Adipose tissue (tissue), 3 donors: Measurements from ENCODE around the gene ATG9B. TPM values are rescaled to one million over a fixed set of nuclear protein-coding genes. Genes with fewer than 3 reads are reported as not detected.
"Not testable (repeated sequence)": the region's sequence is repeated elsewhere in the genome, so short reads cannot be mapped to it uniquely, and the experiment has no call there.

Experiments
- H3K27ac ChIP-seq: one replicate; pipeline ENCODE4 v1.5.1; 2013; ENCODE audit warnings: low read depth, low read length
- WGBS, 3 donors: extraction: QIAGEN DNeasy Blood & Tissue Kit; methylation state at CpG; one replicate each; pipeline ENCODE4 v1.1.7; 2013; 5-methylcytosine and 5-hydroxymethylcytosine counted together
- polyA plus RNA-seq, 3 donors: library from polyadenylated mRNA; stranded (reverse); fragments of 200-250 nt; gene quantifications; one replicate each; pipeline ENCODE4 v1.2.3, GENCODE V29; 2013
- donor health status: healthy with polysubstance abuse.
- donor health status: Bipolar disorder and iron deficiency.
- donor health status: healthy.

The ATG9B gene
- polyA plus RNA-seq, 3 donors, result 0.11 to 2.1 (median 0.37) TPM

- no peak overlapping the region for H3K27ac ChIP-seq
- WGBS, 3 donors, result 80 to 92% (median 81%) methylated on average over 6 to 11 of the region's 11 CpGs
Measured at GRCh38 chr7:151045262-151045661, 21.0 kb upstream of the ATG9B start.

DNA sequence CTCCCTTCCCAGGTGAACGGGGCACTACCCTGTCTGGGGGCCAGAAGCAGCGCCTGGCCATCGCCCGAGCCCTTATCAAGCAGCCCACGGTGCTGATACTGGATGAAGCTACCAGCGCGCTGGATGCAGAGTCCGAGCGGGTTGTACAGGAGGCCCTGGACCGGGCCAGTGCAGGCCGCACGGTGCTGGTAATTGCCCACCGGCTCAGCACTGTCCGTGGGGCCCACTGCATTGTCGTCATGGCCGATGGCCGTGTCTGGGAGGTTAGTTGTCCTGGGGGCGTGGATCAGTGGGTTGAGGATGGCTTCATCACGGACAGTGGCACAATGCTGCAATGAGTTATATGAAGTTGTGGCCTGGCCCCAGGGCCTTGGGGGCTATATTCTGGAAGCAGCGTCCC is 19.7 kb upstream of the ATG9B start:
- no peak overlapping the region for H3K27ac ChIP-seq
- WGBS, 3 donors, result 92 to 96% (median 94%) methylated on average over 20 of the region's 20 CpGs

- WGBS, 3 donors, result 88 to 92% (median 88%) methylated on average over 9 to 10 of the region's 10 CpGs
- not testable (repeated sequence) for H3K27ac ChIP-seq
Measured at GRCh38 chr7:151043449-151043848, 19.2 kb upstream of the ATG9B start.

DNA sequence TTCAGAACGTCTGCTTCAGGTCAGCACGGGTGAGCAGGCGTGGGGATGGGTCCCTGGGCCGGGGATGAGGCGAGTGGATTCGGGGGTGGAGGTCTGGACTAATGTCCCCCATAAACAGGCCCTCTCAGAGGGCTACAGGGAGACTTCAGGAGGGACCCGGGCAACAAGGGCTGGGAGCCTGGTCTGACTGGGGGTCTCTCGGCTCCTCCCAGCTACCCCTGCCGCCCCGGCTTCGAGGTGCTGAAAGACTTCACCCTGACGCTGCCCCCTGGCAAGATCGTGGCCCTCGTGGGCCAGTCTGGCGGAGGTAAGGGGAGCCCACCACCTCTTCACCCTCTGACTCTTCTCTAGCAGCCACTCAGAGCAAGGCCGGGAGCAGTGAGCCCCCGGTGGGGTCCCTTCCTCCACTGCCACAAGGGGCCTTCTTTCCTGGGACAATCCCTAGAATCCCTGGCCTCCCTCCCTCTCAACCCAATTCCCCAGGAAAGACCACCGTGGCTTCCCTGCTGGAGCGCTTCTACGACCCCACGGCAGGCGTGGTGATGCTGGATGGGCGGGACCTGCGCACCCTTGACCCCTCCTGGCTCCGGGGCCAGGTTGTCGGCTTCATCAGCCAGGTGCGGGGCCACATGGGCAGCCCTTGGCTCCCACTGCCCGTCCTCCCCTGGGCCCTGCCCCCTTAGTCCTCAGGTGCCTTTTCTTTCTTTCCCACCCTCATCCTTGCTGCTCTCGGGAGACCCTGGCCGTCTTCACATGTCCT is 16.5 kb upstream of the ATG9B start:
- H3K27ac ChIP-seq, result no peak overlapping the region
- WGBS, 3 donors, result 90 to 94% (median 91%) methylated on average over 30 of the region's 30 CpGs

- 58 to 74% (median 61%) methylated on average over 18 of the region's 18 CpGs for WGBS, 3 donors
- H3K27ac ChIP-seq, result no peak overlapping the region
Measured at GRCh38 chr7:151039850-151040548, 15.7 kb upstream of the ATG9B start.

DNA sequence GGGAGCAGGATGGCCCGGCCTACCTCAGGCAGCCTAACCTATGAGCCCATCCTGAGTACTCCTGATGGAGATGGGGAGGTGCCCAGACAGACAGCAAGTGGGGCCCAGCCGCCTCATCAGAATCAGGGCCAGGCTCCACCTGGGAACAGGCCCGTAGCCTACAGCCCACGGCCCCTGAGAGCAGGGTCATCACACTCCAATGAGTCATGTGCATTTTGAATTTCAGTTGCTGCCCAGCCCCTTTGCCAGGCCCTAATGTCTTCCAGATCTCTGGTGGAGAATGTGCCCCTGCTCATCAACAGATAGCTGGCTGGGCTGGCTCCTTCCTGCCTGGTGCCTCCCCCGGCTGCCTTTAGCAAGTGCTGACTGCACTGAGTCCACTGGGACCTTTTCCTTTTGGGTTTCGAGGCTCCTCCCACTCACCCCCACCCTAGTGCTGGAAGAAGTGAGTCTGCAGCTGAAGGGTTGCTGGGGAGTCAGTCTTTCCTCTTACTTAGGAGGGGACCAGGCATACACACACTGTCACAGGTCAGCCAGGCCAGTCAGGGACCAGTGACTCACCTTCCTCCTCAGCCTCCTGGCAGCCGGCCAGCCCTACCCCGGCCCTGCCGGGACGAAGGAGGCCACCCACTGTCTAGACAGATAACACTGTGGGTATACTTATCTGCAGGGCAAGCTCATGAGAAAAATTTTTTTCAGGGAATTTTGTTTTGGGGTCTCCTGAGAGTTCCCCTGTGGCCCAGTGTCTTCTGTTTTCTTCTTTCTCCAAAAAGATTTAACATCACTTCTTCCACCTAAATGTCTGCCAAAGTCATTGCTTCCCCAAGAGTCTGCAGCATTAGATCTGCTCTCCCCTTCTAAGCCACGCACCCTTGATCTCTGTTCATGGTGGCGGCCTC is 14.9 kb upstream of the ATG9B start:
- no peak overlapping the region for H3K27ac ChIP-seq
- 37 to 52% (median 38%) methylated on average over 12 of the region's 12 CpGs for WGBS, 3 donors

DNA sequence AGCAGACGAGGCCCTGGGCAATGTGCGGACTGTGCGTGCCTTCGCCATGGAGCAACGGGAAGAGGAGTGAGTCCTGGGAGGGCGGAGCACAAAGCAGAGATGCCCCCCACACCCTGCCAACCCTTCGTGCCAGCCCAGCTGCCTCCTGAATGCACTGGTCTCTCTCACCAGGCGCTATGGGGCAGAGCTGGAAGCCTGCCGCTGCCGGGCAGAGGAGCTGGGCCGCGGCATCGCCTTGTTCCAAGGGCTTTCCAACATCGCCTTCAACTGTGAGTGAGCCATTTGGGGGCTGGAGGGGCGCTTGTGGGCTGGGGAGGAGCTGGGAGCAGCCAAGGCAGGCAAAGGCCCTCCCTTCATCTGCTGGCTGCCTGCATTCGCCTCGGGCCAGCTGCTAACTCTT is 11.6 kb upstream of the ATG9B start:
- WGBS, 3 donors, result 93 to 96% (median 95%) methylated on average over 17 of the region's 17 CpGs
- H3K27ac ChIP-seq, result no peak overlapping the region

DNA sequence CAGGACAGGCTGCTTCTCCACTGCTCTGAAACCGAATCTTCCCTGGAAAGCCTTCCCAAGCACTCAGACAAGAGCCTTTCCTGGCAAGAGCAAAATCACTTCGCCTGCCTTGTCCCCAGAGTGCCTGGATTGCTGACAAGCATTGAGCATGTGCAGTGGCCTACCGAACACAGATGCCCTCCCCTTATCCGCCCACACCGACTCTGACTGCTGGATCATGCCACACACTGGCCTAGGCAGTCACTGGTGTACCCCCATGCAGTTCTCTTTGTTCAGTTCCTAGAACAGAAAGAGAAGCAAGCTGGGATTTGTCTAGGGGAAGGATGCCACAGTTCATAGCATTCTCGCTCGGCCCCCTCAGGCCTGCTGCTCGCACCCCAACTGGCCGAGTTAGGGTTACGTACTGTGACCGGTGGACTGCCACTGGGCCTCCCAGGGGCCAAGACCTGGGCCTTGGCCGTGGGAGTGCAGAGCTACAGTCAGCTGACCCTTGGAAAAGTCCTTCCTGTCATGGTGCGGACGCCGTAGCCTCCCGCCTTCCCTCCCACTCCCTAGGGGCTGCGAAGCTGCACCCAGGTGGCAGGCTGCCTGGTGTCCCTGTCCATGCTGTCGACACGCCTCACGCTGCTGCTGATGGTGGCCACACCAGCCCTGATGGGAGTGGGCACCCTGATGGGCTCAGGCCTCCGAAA is 10.9 kb upstream of the ATG9B start:
- WGBS, 3 donors, result 82 to 88% (median 85%) methylated on average over 21 of the region's 21 CpGs

DNA sequence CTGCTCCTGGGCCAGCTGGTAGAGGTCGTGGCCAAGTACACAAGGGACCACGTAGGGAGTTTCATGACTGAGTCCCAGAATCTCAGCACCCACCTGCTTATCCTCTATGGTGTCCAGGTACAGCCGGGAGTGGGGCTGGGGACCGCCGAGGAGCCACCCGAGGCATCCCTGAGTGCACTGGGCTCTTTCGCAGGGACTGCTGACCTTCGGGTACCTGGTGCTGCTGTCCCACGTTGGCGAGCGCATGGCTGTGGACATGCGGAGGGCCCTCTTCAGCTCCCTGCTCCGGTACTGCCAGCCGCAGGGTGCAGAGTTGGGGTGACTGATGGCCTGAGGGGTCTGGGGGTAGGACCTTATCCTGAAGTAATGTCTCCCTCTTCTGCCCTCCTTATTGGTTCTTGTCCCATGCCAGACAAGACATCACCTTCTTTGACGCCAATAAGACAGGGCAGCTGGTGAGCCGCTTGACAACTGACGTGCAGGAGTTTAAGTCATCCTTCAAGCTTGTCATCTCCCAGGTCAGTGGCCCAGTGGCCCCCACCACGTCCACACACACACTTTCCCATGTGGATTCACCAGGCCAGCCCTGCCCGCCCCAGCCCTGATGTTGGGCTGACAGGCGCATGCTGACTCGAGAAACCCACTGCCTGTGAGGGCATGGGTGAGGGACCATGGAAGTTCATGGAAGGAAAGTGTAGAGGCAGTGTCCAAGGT is 10.2 kb upstream of the ATG9B start:
- no peak overlapping the region for H3K27ac ChIP-seq
- WGBS, 3 donors, result 90 to 94% (median 93%) methylated on average over 21 of the region's 21 CpGs

More for the DNA sequence above, 10.9 kb upstream of the ATG9B start:
- H3K27ac ChIP-seq, result no peak overlapping the region

DNA sequence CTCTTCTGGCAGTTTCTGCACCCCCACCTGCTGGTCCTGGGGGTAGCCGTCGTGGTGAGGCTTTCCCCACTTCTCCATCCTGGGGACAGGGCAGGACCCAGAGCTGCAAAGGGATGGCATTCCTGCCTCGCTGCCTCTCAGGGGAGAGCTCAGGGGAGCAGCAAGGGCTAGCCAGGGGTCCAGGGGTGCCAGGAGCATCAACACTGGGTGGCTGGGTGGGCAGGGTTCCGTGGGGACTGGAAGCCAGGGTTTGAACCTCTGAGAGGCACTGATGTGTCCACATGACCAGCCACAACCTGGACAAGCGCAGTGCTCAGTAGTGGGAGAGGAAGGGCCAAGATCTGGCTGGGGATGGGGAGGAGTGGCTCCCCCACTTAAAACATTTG is 9.6 kb upstream of the ATG9B start:
- 82 to 94% (median 91%) methylated on average over 5 of the region's 5 CpGs for WGBS, 3 donors
- no peak overlapping the region for H3K27ac ChIP-seq

DNA sequence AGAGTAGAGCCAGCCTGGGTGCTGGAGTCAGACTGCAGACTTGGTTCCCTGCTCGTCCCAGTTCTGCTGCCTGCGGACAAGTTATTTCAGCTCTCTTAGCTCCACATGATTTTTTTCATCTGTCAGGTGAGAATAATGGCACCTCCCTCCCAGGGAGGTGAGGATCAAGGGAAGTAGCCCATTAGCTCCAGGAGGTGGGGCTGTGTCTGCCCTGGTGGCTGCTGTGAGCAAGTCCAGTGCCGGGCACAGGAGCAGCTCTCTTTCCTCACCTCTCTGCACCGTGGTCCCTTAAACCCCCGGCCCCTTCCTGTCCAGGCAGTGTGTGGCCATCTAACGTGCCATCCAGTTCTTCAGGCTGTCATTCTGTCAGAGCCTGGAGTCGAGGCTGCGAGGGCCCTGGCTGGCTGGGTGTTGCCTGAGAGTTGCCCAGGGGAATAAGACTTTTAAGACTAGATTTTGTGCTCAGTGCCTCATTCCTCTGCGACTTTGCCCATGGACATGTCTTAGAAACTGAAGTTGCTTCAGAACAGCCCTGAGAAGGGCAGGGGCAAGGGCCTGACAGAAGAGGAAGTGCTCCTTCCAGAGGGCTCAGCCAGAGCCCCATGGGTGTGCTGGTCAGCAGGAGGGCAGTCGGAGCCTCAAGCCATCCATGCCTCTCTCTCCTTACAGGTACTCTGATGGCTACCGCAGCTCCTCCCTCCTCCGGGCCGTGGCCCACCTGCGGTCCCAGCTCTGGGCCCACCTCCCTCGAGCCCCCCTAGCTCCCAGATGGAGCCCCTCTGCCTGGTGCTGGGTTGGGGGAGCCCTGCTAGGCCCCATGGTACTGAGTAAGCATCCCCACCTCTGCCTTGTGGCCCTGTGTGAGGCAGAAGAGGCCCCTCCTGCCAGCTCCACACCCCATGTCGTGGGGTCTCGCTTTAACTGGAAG is 8.9 kb upstream of the ATG9B start:
- WGBS, 3 donors, result 86 to 87% (median 87%) methylated on average over 17 of the region's 17 CpGs
- no peak overlapping the region for H3K27ac ChIP-seq

GRCh38 chr7:151031011-151031410 is 6.7 kb upstream of the ATG9B start:
- no peak overlapping the region for H3K27ac ChIP-seq
- WGBS, 3 donors, result 77 to 96% (median 78%) methylated on average over 4 of the region's 4 CpGs

GRCh38 chr7:151028948-151029501 is 4.7 kb upstream of the ATG9B start:
- WGBS, 3 donors, result 45 to 64% (median 60%) methylated on average over 17 of the region's 17 CpGs
- H3K27ac ChIP-seq, result no peak overlapping the region

GRCh38 chr7:151028131-151028947 is 4.0 kb upstream of the ATG9B start, which contains the start of gene ABCB8:
ABCB8 (plus strand) TSS chr7:151028450; CDS start chr7:151028516, 66 bp downstream.
- no peak within 1 kb of the TSS for H3K27ac ChIP-seq
- 0 to 1% (median 1%) methylated on average over 53 of the region's 53 CpGs for WGBS, 3 donors

DNA sequence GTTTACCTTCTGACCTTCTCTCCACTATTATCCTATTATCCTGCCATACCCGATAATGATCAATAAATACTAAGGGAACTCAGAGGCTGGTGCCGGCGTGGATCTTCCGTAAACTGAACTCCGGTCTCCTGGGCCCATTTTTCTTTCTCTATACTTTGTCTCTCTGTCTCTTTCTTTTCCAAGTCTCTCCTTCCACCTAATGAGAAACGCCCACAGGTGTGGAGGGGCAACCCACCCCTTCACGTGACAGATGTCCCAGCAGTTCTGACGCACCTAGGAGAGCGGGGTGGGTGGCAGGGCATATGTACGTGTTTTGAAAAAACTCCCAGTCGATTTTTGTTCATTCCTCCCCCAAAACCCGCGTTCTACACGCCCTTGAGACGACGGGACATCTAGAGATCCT is 3.4 kb upstream of the ATG9B start:
- 6 to 12% (median 6%) methylated on average over 16 of the region's 16 CpGs for WGBS, 3 donors
- not testable (repeated sequence) for H3K27ac ChIP-seq
